Trophoblast cell (in vitro differentiated cells and primary cell): ENCODE data around the gene ZBTB24.
A peak's percentile ranks its signal among the peaks of the same experiment; 100 is the strongest.

ENCODE experiments used
- DNase-seq, 2 donors: peaks; one replicate each; pipeline ENCODE4 v3.0.0-alpha.2; 2016
- H2AFZ ChIP-seq: 2 replicates; pipeline ENCODE4 v1.6.1; 2013; ENCODE audit warnings: low read length, moderate library complexity, mild to moderate bottlenecking; ENCODE audit not compliant: insufficient read depth, poor library complexity
- H2AK5ac ChIP-seq: 2 replicates; pipeline ENCODE4 v1.6.1; 2013; ENCODE audit warnings: mild to moderate bottlenecking, low read length
- H2BK120ac ChIP-seq: 2 replicates; pipeline ENCODE4 v1.6.1; 2013; ENCODE audit warnings: low read length, mild to moderate bottlenecking, moderate library complexity; ENCODE audit not compliant: insufficient read depth, poor library complexity
- H2BK12ac ChIP-seq: 2 replicates; pipeline ENCODE4 v1.6.1; 2013; ENCODE audit warnings: mild to moderate bottlenecking, low read length, moderate library complexity
- H2BK5ac ChIP-seq: 2 replicates; pipeline ENCODE4 v1.6.1; 2013; ENCODE audit warnings: low read length, low read depth, moderate library complexity, mild to moderate bottlenecking; ENCODE audit not compliant: poor library complexity
- H3K14ac ChIP-seq: 2 replicates; pipeline ENCODE4 v1.6.1; 2013; ENCODE audit warnings: mild to moderate bottlenecking, low read length
- H3K18ac ChIP-seq: 2 replicates; pipeline ENCODE4 v1.6.1; 2013; ENCODE audit warnings: mild to moderate bottlenecking, low read length
- H3K23ac ChIP-seq: 2 replicates; pipeline ENCODE4 v1.6.1; 2013; ENCODE audit warnings: low read length
- H3K27ac ChIP-seq: 2 replicates; pipeline ENCODE4 v1.5.1; 2013; ENCODE audit warnings: low read depth, mild to moderate bottlenecking, inconsistent platforms, low read length, moderate library complexity
- H3K27me3 ChIP-seq: 2 replicates; pipeline ENCODE4 v1.6.1; 2013; ENCODE audit warnings: inconsistent platforms, mild to moderate bottlenecking, low read length, moderate library complexity; ENCODE audit not compliant: insufficient read depth
- H3K36me3 ChIP-seq, 2 experiments: 1 replicate in 1 of 2; 2 replicates in 1 of 2; pipeline ENCODE4 v1.6.1; 2013; ENCODE audit warnings: low read length in 2 of 2, mild to moderate bottlenecking in 2 of 2, moderate library complexity in 1 of 2; ENCODE audit not compliant: insufficient read depth in 2 of 2, control insufficient read depth in 1 of 2
- H3K4ac ChIP-seq: 2 replicates; pipeline ENCODE4 v1.6.1; 2013; ENCODE audit warnings: low read depth, mild to moderate bottlenecking, low read length, moderate library complexity
- H3K4me1 ChIP-seq, 2 experiments: 1 replicate in 1 of 2; 2 replicates in 1 of 2; pipeline ENCODE4 v1.6.1; 2013; ENCODE audit warnings: low read length in 2 of 2, mild to moderate bottlenecking in 2 of 2, moderate library complexity in 1 of 2; ENCODE audit not compliant: insufficient read depth in 2 of 2, control insufficient read depth in 1 of 2
- H3K4me2 ChIP-seq: 2 replicates; pipeline ENCODE4 v1.6.1; 2013; ENCODE audit warnings: inconsistent platforms, mild to moderate bottlenecking, low read length, moderate library complexity
- H3K4me3 ChIP-seq: 2 replicates; pipeline ENCODE4 v1.5.1; 2013; ENCODE audit warnings: mild to moderate bottlenecking, low read depth, low read length, inconsistent platforms
- H3K79me1 ChIP-seq: one replicate; pipeline ENCODE4 v1.6.1; 2013; ENCODE audit warnings: low read length
- H3K79me2 ChIP-seq: 2 replicates; pipeline ENCODE4 v1.6.1; 2013; ENCODE audit warnings: low read length, mild to moderate bottlenecking; ENCODE audit not compliant: control insufficient read depth, insufficient read depth, poor library complexity
- H3K9ac ChIP-seq: 2 replicates; pipeline ENCODE4 v1.6.1; 2013; ENCODE audit warnings: mild to moderate bottlenecking, low read length
- H3K9me3 ChIP-seq: 2 replicates; pipeline ENCODE4 v1.6.1; 2013; ENCODE audit warnings: low read depth, mild to moderate bottlenecking, control low read depth, inconsistent platforms, low read length; ENCODE audit not compliant: insufficient read depth
- H4K12ac ChIP-seq: 2 replicates; pipeline ENCODE4 v1.6.1; 2013; ENCODE audit warnings: low read depth, mild to moderate bottlenecking, low read length, moderate library complexity
- H4K8ac ChIP-seq: 2 replicates; pipeline ENCODE4 v1.6.1; 2013; ENCODE audit warnings: low read depth, mild to moderate bottlenecking, low read length, moderate library complexity
- H4K91ac ChIP-seq: one replicate; pipeline ENCODE4 v1.6.1; 2013; ENCODE audit warnings: low read depth, mild to moderate bottlenecking, low read length, moderate library complexity
- WGBS: extraction: QIAGEN DNeasy Blood & Tissue Kit; methylation state at CpG from one replicate; pipeline ENCODE4 v1.1.7; 2013; ENCODE audit warnings: missing lambda C conversion rate; ENCODE audit not compliant: insufficient read length, insufficient coverage; ENCODE audit errors: extremely low coverage; 5-methylcytosine and 5-hydroxymethylcytosine counted together

Gene ZBTB24

DNA sequence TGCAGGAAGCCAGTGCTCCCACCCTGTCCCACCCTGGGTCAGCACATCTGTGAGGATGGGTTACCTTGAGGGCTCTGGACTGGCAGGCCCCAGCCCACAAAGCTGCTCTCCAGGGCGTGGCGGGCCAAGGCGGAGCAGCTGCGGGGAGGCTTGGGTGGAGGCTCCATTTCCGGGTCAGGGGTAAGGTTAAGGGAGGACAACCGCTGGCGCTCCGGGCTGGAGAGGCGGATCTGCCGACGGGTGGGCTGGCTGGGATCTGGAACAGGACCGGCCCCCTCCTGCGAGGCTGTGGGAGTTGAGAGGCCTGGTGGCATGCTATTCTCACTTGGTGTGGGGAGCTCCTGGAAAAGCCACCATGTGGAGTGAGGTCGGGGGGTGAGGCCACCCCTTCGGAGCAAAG lies 36.9 kb downstream of the ZBTB24 start:
- Histone ChIP-seq H2BK12ac (no peak overlapping the region), H3K4ac (no peak overlapping the region), H2AK5ac (no peak overlapping the region), H3K27ac (no peak overlapping the region), H3K9me3 (no peaks in the 10 kb centered on the region), H3K18ac (no peak overlapping the region), H3K79me2 (peaks cover 1% of the 10 kb centered on the region), H2AFZ (no peak overlapping the region), H3K23ac (no peak overlapping the region), H3K27me3 (no peaks in the 10 kb centered on the region), H3K36me3 (peaks cover 55 to 68% of the 10 kb centered on the region in 2 experiments), H2BK120ac (no peak overlapping the region), H3K79me1 (peaks cover 1% of the 10 kb centered on the region), H3K4me1 (peaks cover 7 to 9% of the 10 kb centered on the region in 2 experiments), H4K8ac (no peak overlapping the region), H2BK5ac (no peak overlapping the region), H3K14ac (no peak overlapping the region), H4K91ac (no peak overlapping the region), H4K12ac (no peak overlapping the region), H3K4me3 (no peak overlapping the region), H3K9ac (no peak overlapping the region), H3K4me2 (no peak overlapping the region)
- WGBS, result no CpG with 5 or more reads among the region's 15 CpGs
- no peak for DNase-seq

DNA sequence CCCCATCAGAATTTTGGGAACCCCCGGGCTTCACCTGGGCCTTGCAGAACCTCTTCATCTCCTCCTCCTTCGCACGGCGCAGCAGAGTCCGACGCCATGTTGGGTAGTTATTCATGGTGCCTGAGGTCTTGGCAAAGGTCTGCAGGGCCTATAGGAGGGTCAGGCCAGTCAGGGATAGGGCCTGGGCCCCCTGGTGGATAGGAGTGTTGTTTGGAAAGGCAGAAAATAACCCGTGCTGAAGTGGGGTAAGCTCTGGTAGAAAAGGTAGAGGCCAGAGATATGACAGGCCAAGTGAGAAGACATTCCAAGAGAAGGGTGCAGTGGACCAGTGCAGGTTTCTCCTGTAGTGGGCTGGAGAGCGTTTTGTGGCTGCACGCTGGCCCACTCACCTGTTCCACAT lies 37.6 kb downstream of the ZBTB24 start:
- no peak overlapping the region for H2BK120ac ChIP-seq
- peaks cover 7 to 9% of the 10 kb centered on the region in 2 experiments for H3K4me1 ChIP-seq
- H4K12ac ChIP-seq, result no peak overlapping the region
- H3K4me3 ChIP-seq, result no peak overlapping the region
- no peak overlapping the region for H3K27ac ChIP-seq
- no peak overlapping the region for H3K4me2 ChIP-seq
- H3K18ac ChIP-seq, result no peak overlapping the region
- no peak overlapping the region for H4K8ac ChIP-seq
- H3K4ac ChIP-seq, result no peak overlapping the region
- H3K79me2 ChIP-seq, result peaks cover 5% of the 10 kb centered on the region
- no peak overlapping the region for H2AFZ ChIP-seq
- H3K9me3 ChIP-seq, result no peaks in the 10 kb centered on the region
- peaks cover 55 to 67% of the 10 kb centered on the region in 2 experiments for H3K36me3 ChIP-seq
- no peaks in the 10 kb centered on the region for H3K27me3 ChIP-seq
- DNase-seq, result peak in 1 of 2 donors; percentile 42
- no peak overlapping the region for H2BK5ac ChIP-seq
- no peak overlapping the region for H3K14ac ChIP-seq
- no peak overlapping the region for H4K91ac ChIP-seq
- H3K23ac ChIP-seq, result no peak overlapping the region
- peaks cover 5% of the 10 kb centered on the region for H3K79me1 ChIP-seq
- WGBS, result no CpG with 5 or more reads among the region's 9 CpGs
- H2AK5ac ChIP-seq, result no peak overlapping the region
- H3K9ac ChIP-seq, result no peak overlapping the region
- H2BK12ac ChIP-seq, result no peak overlapping the region

GRCh38 chr6:109443425-109443950 lies 39.5 kb downstream of the ZBTB24 start:
- H2AK5ac ChIP-seq, result no peak overlapping the region

DNA sequence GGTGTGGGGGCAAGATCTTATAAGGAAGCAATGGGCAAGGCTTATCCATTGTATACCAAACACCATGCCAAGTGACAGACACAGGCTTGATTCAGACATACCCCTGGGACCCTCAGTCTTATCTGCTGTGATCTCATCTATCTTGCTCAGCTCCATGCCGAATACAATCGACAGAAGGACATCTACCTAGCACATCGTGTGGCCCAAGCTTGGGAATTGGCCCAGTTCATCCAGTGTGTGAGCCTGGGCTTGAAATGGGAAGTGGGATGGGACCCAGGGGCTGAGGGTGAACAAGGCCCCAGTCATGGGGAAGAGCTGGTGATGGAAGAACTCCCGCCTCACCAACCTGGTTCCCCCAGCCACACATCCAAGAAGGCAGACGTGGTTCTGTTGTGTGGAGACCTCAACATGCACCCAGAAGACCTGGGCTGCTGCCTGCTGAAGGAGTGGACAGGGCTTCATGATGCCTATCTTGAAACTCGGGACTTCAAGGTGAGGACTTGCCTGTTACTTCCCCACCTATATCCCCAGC lies 40.6 kb downstream of the ZBTB24 start:
- H3K79me1 ChIP-seq, result peaks cover 5% of the 10 kb centered on the region
- H3K18ac ChIP-seq, result no peak overlapping the region
- no peak overlapping the region for H2BK120ac ChIP-seq
- no peak overlapping the region for H4K91ac ChIP-seq
- no peaks in the 10 kb centered on the region for H3K27me3 ChIP-seq
- H4K12ac ChIP-seq, result no peak overlapping the region
- H3K14ac ChIP-seq, result no peak overlapping the region
- no peak overlapping the region for H4K8ac ChIP-seq
- no peak overlapping the region for H3K4me3 ChIP-seq
- DNase-seq, result no peak
- no peak overlapping the region for H3K23ac ChIP-seq
- H3K9me3 ChIP-seq, result no peaks in the 10 kb centered on the region
- H2BK12ac ChIP-seq, result no peak overlapping the region
- WGBS, result no CpG with 5 or more reads among the region's 6 CpGs
- peaks cover 7 to 9% of the 10 kb centered on the region in 2 experiments for H3K4me1 ChIP-seq
- peaks cover 43 to 48% of the 10 kb centered on the region in 2 experiments for H3K36me3 ChIP-seq
- H3K27ac ChIP-seq, result no peak overlapping the region
- no peak overlapping the region for H2AK5ac ChIP-seq
- H2AFZ ChIP-seq, result no peak overlapping the region
- no peak overlapping the region for H2BK5ac ChIP-seq
- H3K79me2 ChIP-seq, result peaks cover 5% of the 10 kb centered on the region
- H3K4me2 ChIP-seq, result no peak overlapping the region
- H3K9ac ChIP-seq, result no peak overlapping the region
- H3K4ac ChIP-seq, result no peak overlapping the region

More at GRCh38 chr6:109443425-109443950, 39.5 kb downstream of the ZBTB24 start:
- Histone ChIP-seq H3K4ac (no peak overlapping the region), H3K79me1 (peaks cover 5% of the 10 kb centered on the region), H4K91ac (no peak overlapping the region), H3K27ac (no peak overlapping the region), H2BK5ac (no peak overlapping the region), H4K8ac (no peak overlapping the region), H3K9me3 (no peaks in the 10 kb centered on the region), H3K4me2 (no peak overlapping the region), H3K4me1 (peaks cover 7 to 9% of the 10 kb centered on the region in 2 experiments), H4K12ac (no peak overlapping the region), H2BK120ac (no peak overlapping the region), H3K27me3 (no peaks in the 10 kb centered on the region), H3K14ac (no peak overlapping the region), H2BK12ac (no peak overlapping the region), H2AFZ (no peak overlapping the region), H3K9ac (no peak overlapping the region), H3K4me3 (no peak overlapping the region), H3K23ac (no peak overlapping the region), H3K18ac (no peak overlapping the region), H3K79me2 (peaks cover 5% of the 10 kb centered on the region), H3K36me3 (peaks cover 43 to 53% of the 10 kb centered on the region in 2 experiments)
- DNase-seq, result no peak
- no CpG with 5 or more reads among the region's 10 CpGs for WGBS
